Stimulated activated CD4-positive, alpha-beta T cell treated with anti-CD3 and anti-CD28 coated beads, TNF-alpha, amount 100 ng/mL, for 48 hours (primary cell): ENCODE results near the gene HTD2.

Experiments
- DNase-seq, 3 donors: peaks; one replicate each; pipeline ENCODE4 v3.0.0-alpha.2; 2020; ENCODE audit warnings: low read depth in 3 of 3

HTD2 gene

GRCh38 chr3:58357402-58357801 lies 51.1 kb downstream of the HTD2 start:
- no peak for DNase-seq

GRCh38 chr3:58358092-58358491 lies 51.8 kb downstream of the HTD2 start:
- no peak for DNase-seq

GRCh38 chr3:58358808-58359207 lies 52.5 kb downstream of the HTD2 start:
- no peak for DNase-seq

GRCh38 chr3:58359621-58360020 lies 53.3 kb downstream of the HTD2 start:
- no peak for DNase-seq

DNA sequence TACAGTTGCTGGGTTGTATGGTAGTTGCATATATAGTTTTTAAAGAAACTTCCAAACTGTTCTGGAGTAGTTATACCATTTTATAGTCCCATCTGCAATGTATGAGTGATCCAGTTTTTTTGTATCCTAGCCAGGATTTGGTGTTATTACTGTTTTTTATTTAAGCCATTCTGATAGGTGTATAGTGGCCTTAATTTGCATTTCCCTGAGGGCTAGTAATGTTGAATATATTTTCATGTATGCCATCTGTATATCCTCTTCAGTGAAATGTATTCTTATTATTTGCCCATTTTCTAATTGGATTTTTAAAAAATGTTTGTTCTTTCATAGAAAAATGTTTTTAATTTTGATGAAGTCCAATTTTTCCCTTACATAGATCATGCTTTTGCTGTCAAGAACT lies 55.5 kb downstream of the HTD2 start:
- no peak for DNase-seq

- DNase-seq, result no peak
These were observed 60.4 kb downstream of the HTD2 start for GRCh38 chr3:58366699-58367098.

GRCh38 chr3:58369038-58369437 lies 62.7 kb downstream of the HTD2 start:
- no peak for DNase-seq
